ENCODE data around the gene TRABD2B.

The TRABD2B gene

DNA sequence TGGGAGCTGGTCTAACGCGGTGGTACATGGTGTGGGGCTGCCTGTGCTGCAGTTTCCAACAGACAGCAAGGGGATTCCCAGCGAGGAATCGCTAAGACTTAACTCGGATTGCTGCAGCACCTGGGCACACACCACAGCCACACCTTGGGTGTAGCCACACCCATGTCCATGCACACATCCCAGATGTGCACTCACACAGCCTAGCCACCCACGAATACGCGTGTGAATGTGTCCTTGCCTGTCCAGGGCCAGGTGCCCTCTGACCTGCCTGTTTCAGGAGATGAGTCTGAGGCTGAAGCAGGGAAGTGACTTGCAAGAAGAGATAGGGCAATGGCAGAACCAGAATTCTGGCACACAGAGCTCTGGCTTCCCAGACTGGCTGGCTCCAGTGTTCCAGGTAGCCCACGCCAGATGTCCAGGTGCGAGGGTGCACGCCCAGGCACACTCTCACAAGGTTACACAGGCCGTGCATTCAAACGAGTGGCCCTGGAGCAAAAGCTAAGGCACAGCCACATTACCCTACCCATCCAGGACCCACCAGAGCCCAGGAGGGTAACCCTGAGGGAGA is 272.7 kb downstream of the TRABD2B start:
- Mint-ChIP-seq H3K36me3 (ENCODE audit: insufficient read depth) (peaks cover 3% of the 10 kb centered on the region), H3K9me3 (no peaks in the 10 kb centered on the region), H3K4me1 (peaks cover 7% of the 10 kb centered on the region), H3K4me3 (no peak overlapping the region), H3K27me3 (peaks cover 61% of the 10 kb centered on the region), H3K27ac (ENCODE audit: low read depth) (no peak overlapping the region)
- DNase-seq (ENCODE audit: low spot score in 2 of 2) (no peak), ATAC-seq (replicated peaks; ENCODE audit: extremely low read depth, poor library complexity, severe bottlenecking) (no peak)

DNA sequence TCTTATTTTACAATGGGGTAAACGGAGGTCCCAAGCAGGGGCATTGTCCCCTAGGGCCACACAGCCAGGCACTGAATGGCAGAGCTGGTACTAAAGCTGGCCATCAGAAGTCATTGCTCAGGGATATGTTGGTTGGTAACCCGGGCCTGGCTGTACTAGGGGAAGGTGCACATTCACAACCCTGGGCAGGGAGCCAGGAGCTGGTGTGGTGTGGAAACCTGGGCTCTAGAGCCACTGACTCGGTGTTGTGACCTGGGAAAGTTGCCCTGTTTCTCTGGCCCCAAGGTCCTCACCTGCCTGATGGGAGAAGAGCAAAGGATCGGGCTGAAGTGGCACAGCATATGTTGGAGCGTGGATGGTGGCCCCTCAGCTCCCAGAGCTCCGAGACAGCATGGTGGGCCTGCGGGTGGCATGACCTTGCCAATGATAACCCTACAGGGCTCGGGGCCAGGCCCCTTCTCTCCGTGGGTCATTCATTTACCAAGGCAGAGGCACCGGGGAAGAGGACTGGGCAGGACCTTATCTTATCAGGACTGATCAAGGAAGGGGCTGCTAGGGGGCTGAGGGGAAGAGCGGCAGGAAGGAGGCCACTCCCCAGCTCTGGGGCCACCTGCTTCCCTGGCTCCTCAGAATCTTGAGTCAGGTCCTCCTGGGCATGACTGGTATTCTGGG is 274.1 kb downstream of the TRABD2B start:
- Mint-ChIP-seq H3K4me3 (no peak overlapping the region), H3K27ac (ENCODE audit: low read depth) (no peak overlapping the region), H3K4me1 (peaks cover 7% of the 10 kb centered on the region), H3K36me3 (ENCODE audit: insufficient read depth) (peaks cover 3% of the 10 kb centered on the region), H3K9me3 (no peaks in the 10 kb centered on the region), H3K27me3 (peaks cover 70% of the 10 kb centered on the region)
- DNase-seq (ENCODE audit: low spot score in 2 of 2) (no peak), ATAC-seq (replicated peaks; ENCODE audit: extremely low read depth, poor library complexity, severe bottlenecking) (no peak)

DNA sequence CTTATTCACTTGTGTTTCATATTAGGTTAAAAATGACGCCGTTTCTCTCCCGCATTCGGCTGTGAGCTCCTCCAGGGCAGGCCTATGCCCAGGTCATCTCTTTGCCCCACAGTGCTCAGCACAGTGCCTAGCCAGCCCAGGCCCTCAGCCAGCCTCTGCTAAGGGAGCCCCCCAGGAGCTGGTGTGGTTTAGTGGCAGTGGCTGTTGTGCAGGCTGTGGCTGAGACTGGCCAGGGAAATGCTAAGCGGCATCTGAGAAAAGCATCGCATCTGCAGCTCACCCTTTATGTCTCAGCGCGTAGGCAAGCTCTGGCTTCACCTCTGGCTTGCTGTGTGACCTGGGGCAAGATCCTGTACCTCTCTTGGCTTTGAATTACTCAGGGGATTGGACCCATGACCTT is 275.1 kb downstream of the TRABD2B start:
- ATAC-seq (replicated peaks; ENCODE audit: extremely low read depth, poor library complexity, severe bottlenecking) (no peak), DNase-seq (ENCODE audit: low spot score in 2 of 2) (no peak)
- Mint-ChIP-seq H3K9me3 (no peaks in the 10 kb centered on the region), H3K27me3 (peaks cover 70% of the 10 kb centered on the region), H3K4me3 (no peak overlapping the region), H3K27ac (ENCODE audit: low read depth) (no peak overlapping the region), H3K4me1 (peaks cover 7% of the 10 kb centered on the region), H3K36me3 (ENCODE audit: insufficient read depth) (peaks cover 3% of the 10 kb centered on the region)

- Mint-ChIP-seq H3K36me3 (ENCODE audit: insufficient read depth) (peaks cover 3% of the 10 kb centered on the region), H3K4me1 (no peaks in the 10 kb centered on the region), H3K27ac (ENCODE audit: low read depth) (no peak overlapping the region), H3K27me3 (peaks cover 73% of the 10 kb centered on the region), H3K9me3 (no peaks in the 10 kb centered on the region), H3K4me3 (no peak overlapping the region)
- no peak for DNase-seq (ENCODE audit: low spot score in 2 of 2)
- ATAC-seq (replicated peaks; ENCODE audit: extremely low read depth, poor library complexity, severe bottlenecking) = no peak
These were observed 277.1 kb downstream of the TRABD2B start for GRCh38 chr1:47720111-47720510.

- Mint-ChIP-seq H3K9me3 (no peaks in the 10 kb centered on the region), H3K27me3 (peaks cover 81% of the 10 kb centered on the region), H3K36me3 (ENCODE audit: insufficient read depth) (no peaks in the 10 kb centered on the region), H3K4me1 (no peaks in the 10 kb centered on the region), H3K27ac (ENCODE audit: low read depth) (no peak overlapping the region), H3K4me3 (no peak overlapping the region)
- no peak for DNase-seq (ENCODE audit: low spot score in 2 of 2)
- no peak for ATAC-seq (replicated peaks; ENCODE audit: extremely low read depth, poor library complexity, severe bottlenecking)
These were observed 279.8 kb downstream of the TRABD2B start for GRCh38 chr1:47717341-47717740.

DNA sequence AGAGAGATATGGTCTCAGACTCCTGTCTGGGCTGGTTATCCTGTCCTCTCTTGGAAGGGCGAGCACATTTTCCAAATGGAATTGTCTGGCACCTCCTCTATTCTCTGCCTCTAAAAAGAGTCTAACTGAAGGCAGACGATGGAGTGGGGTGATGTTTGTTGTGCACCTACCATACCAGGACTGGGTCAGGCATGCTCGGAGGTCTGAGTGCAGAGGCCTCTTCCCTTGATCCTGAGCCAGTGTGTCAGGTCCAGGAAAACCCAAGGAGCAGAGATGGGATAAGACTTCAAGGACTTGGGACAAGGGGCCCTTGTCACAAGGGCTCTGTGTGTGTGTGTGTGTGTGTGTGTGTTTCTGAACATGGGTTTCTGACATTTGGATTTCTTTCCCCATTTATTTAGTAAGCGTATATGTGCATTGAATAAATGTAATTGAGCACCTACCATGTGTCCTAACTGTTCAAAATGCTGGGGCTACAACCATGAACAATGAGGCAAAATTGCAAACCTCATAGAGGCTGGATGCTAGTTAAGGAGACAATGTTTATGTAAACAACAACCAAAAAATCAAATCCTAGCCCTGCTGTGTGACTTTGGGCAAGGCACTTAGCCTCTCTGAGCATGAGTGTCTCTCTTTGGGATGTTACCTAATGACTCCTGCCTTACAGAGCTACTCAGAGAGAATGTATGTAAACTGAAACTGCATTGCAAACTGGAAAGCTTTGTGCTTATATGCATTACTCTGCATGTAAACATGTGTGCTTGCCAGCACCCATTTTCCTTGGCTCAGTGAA is 283.0 kb downstream of the TRABD2B start:
- no peaks in the 10 kb centered on the region for H3K9me3 Mint-ChIP-seq
- DNase-seq (ENCODE audit: low spot score in 2 of 2) (no peak), ATAC-seq (replicated peaks; ENCODE audit: extremely low read depth, poor library complexity, severe bottlenecking) (no peak)
- H3K4me3 Mint-ChIP-seq = no peak overlapping the region
- peaks cover 5% of the 10 kb centered on the region for H3K4me1 Mint-ChIP-seq
- H3K27me3 Mint-ChIP-seq = peaks cover 87% of the 10 kb centered on the region
- no peak overlapping the region for H3K27ac Mint-ChIP-seq (ENCODE audit: low read depth)
- peaks cover 1% of the 10 kb centered on the region for H3K36me3 Mint-ChIP-seq (ENCODE audit: insufficient read depth)

DNA sequence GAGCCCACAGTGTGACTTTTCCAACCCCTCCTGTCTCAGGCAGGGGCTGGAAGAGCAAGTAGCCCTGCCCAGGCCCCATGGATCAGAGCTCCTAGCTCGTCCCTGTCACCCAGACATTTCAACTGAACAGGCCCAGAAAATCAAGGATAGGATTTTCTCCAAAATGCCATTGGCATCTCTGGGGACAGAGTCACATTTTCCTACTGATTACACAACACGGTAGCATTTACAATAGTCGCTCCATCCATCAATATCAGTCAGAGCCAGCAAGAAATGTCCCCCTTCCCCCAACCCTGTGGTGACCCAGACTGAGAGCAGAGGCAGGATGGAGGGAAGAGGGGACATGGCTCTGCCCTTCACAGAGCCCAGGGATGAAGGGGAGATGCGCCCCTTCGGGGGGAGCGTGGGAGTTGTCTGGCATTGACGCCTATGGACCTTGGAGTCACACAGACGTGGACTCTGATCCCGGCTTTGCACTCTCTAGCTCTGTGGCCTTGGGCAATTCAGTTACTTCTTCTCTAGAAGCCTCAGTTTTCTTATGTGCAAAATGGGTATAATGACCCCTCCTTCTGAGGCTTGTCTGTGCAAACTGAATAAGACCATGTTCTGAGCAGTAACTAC is 283.7 kb downstream of the TRABD2B start:
- peaks cover 92% of the 10 kb centered on the region for H3K27me3 Mint-ChIP-seq
- H3K4me1 Mint-ChIP-seq = peaks cover 5% of the 10 kb centered on the region
- peaks cover 1% of the 10 kb centered on the region for H3K36me3 Mint-ChIP-seq (ENCODE audit: insufficient read depth)
- no peak overlapping the region for H3K4me3 Mint-ChIP-seq
- ATAC-seq (replicated peaks; ENCODE audit: extremely low read depth, poor library complexity, severe bottlenecking) = no peak
- no peak overlapping the region for H3K27ac Mint-ChIP-seq (ENCODE audit: low read depth)
- H3K9me3 Mint-ChIP-seq = no peaks in the 10 kb centered on the region
- no peak for DNase-seq (ENCODE audit: low spot score in 2 of 2)

- Mint-ChIP-seq H3K27me3 (peaks cover 92% of the 10 kb centered on the region), H3K36me3 (ENCODE audit: insufficient read depth) (peaks cover 1% of the 10 kb centered on the region)
These were observed 284.4 kb downstream of the TRABD2B start for GRCh38 chr1:47712596-47713299.

GRCh38 chr1:47711848-47712492 is 285.2 kb downstream of the TRABD2B start:
- ATAC-seq (replicated peaks; ENCODE audit: extremely low read depth, poor library complexity, severe bottlenecking) (no peak), DNase-seq (ENCODE audit: low spot score in 2 of 2) (no peak)
- Mint-ChIP-seq H3K27ac (ENCODE audit: low read depth) (no peak overlapping the region), H3K9me3 (no peaks in the 10 kb centered on the region), H3K4me3 (no peak overlapping the region), H3K27me3 (peaks cover 92% of the 10 kb centered on the region), H3K4me1 (peaks cover 5% of the 10 kb centered on the region), H3K36me3 (ENCODE audit: insufficient read depth) (peaks cover 1% of the 10 kb centered on the region)

More at GRCh38 chr1:47712596-47713299, 284.4 kb downstream of the TRABD2B start:
- no peak overlapping the region for H3K4me3 Mint-ChIP-seq
- H3K4me1 Mint-ChIP-seq = peaks cover 5% of the 10 kb centered on the region
- no peaks in the 10 kb centered on the region for H3K9me3 Mint-ChIP-seq
- H3K27ac Mint-ChIP-seq (ENCODE audit: low read depth) = no peak overlapping the region
- ATAC-seq (replicated peaks; ENCODE audit: extremely low read depth, poor library complexity, severe bottlenecking) = no peak
- no peak for DNase-seq (ENCODE audit: low spot score in 2 of 2)

- Mint-ChIP-seq H3K27ac (ENCODE audit: low read depth) (no peak overlapping the region), H3K27me3 (peaks cover 90% of the 10 kb centered on the region), H3K4me1 (peaks cover 5% of the 10 kb centered on the region), H3K9me3 (no peaks in the 10 kb centered on the region), H3K4me3 (no peak overlapping the region), H3K36me3 (ENCODE audit: insufficient read depth) (peaks cover 1% of the 10 kb centered on the region)
- DNase-seq (ENCODE audit: low spot score in 2 of 2) (no peak), ATAC-seq (replicated peaks; ENCODE audit: extremely low read depth, poor library complexity, severe bottlenecking) (no peak)
These were observed 285.9 kb downstream of the TRABD2B start for GRCh38 chr1:47711184-47711847.
